NB4 (cell line): ENCODE measurements around the gene RFFL.

Source experiments
- CTCF ChIP-seq: IDR thresholded peaks from one replicate; pipeline ENCODE4 v1.5.1; 2012; ENCODE audit warnings: low read depth, low read length
- MAX ChIP-seq: IDR thresholded peaks from 2 replicates; pipeline ENCODE4 v1.6.1; 2011; ENCODE audit warnings: low read depth, low read length
- MYC ChIP-seq: IDR thresholded peaks from 2 replicates; pipeline ENCODE4 v1.6.1; 2011; ENCODE audit warnings: low read depth, low read length
- POLR2A ChIP-seq: IDR thresholded peaks from 2 replicates; pipeline ENCODE4 v1.6.1; 2011; ENCODE audit warnings: mild to moderate bottlenecking; ENCODE audit not compliant: insufficient read length; ENCODE audit errors: extremely low read depth

GRCh38 chr17:35044181-35044580 is 19.3 kb downstream of the RFFL start:
- no peak for TF ChIP-seq CTCF
- no peak for TF ChIP-seq POLR2A
- TF ChIP-seq MAX, result no peak
- no peak for TF ChIP-seq MYC
